ENCODE measurements around the gene RLN3.

Gene RLN3

GRCh38 chr19:14059093-14059480 is 31.1 kb downstream of the RLN3 start:
- peaks cover 7% of the 10 kb centered on the region for H3K4me1 ChIP-seq (ENCODE audit: insufficient read depth, low read length)
- ATAC-seq (ENCODE audit: insufficient read depth, low read depth) (no peak), DNase-seq (peak; percentile 35)
- H3K9ac ChIP-seq (ENCODE audit: low read depth, low read length) = no peak overlapping the region
- H3K79me2 ChIP-seq (ENCODE audit: insufficient read depth, low read length) = no peaks in the 10 kb centered on the region
- H3K4me3 ChIP-seq (ENCODE audit: low read depth in 1 of 2, low read length in 2 of 2) = no peak overlapping the region
- H3K27ac ChIP-seq (ENCODE audit: low read length) = no peak overlapping the region
- TF ChIP-seq CTCF (IDR thresholded peaks at IDR 0.05; ENCODE audit: borderline replicate concordance, extremely low read depth, low read length, poor library complexity, severe bottlenecking) (peak; percentile 62), EZH2 (IDR thresholded peaks at IDR 0.05; ENCODE audit: borderline replicate concordance, low read depth, low read length, severe bottlenecking) (no peak)
- H2AFZ ChIP-seq (ENCODE audit: low read depth, low read length) = no peak overlapping the region
- no peaks in the 10 kb centered on the region for H3K27me3 ChIP-seq (ENCODE audit: insufficient read depth, low read length, poor library complexity)
- H3K4me2 ChIP-seq (ENCODE audit: insufficient read depth, low read length) = no peak overlapping the region
- no peaks in the 10 kb centered on the region for H4K20me1 ChIP-seq (ENCODE audit: insufficient read depth, low read length)
- H3K9me3 ChIP-seq (ENCODE audit: insufficient read depth, low read length, severe bottlenecking) = no peaks in the 10 kb centered on the region
- H3K36me3 ChIP-seq (ENCODE audit: insufficient read depth, low read length) = no peaks in the 10 kb centered on the region

GRCh38 chr19:14059652-14060155 is 31.8 kb downstream of the RLN3 start:
- no peak overlapping the region for H2AFZ ChIP-seq (ENCODE audit: low read depth, low read length)
- no peak overlapping the region for H3K4me2 ChIP-seq (ENCODE audit: insufficient read depth, low read length)
- H3K9me3 ChIP-seq (ENCODE audit: insufficient read depth, low read length, severe bottlenecking) = no peaks in the 10 kb centered on the region
- TF ChIP-seq EZH2 (IDR thresholded peaks at IDR 0.05; ENCODE audit: borderline replicate concordance, low read depth, low read length, severe bottlenecking) (no peak), CTCF (IDR thresholded peaks at IDR 0.05; ENCODE audit: borderline replicate concordance, extremely low read depth, low read length, poor library complexity, severe bottlenecking) (no peak)
- H4K20me1 ChIP-seq (ENCODE audit: insufficient read depth, low read length) = no peaks in the 10 kb centered on the region
- H3K36me3 ChIP-seq (ENCODE audit: insufficient read depth, low read length) = no peaks in the 10 kb centered on the region
- no peaks in the 10 kb centered on the region for H3K79me2 ChIP-seq (ENCODE audit: insufficient read depth, low read length)
- no peak for DNase-seq
- H3K27ac ChIP-seq (ENCODE audit: low read length) = no peak overlapping the region
- H3K9ac ChIP-seq (ENCODE audit: low read depth, low read length) = no peak overlapping the region
- H3K27me3 ChIP-seq (ENCODE audit: insufficient read depth, low read length, poor library complexity) = no peaks in the 10 kb centered on the region
- H3K4me1 ChIP-seq (ENCODE audit: insufficient read depth, low read length) = peaks cover 7% of the 10 kb centered on the region
- no peak for ATAC-seq (ENCODE audit: insufficient read depth, low read depth)
- no peak overlapping the region for H3K4me3 ChIP-seq (ENCODE audit: low read depth in 1 of 2, low read length in 2 of 2)

GRCh38 chr19:14061081-14061749 is 33.3 kb downstream of the RLN3 start:
- Histone ChIP-seq H3K9ac (ENCODE audit: low read depth, low read length) (no peak overlapping the region), H3K27ac (ENCODE audit: low read length) (no peak overlapping the region), H3K4me3 (ENCODE audit: low read depth in 1 of 2, low read length in 2 of 2) (no peak overlapping the region), H2AFZ (ENCODE audit: low read depth, low read length) (no peak overlapping the region), H4K20me1 (ENCODE audit: insufficient read depth, low read length) (no peaks in the 10 kb centered on the region), H3K27me3 (ENCODE audit: insufficient read depth, low read length, poor library complexity) (no peaks in the 10 kb centered on the region), H3K79me2 (ENCODE audit: insufficient read depth, low read length) (no peaks in the 10 kb centered on the region), H3K4me1 (ENCODE audit: insufficient read depth, low read length) (peaks cover 7% of the 10 kb centered on the region), H3K36me3 (ENCODE audit: insufficient read depth, low read length) (no peaks in the 10 kb centered on the region), H3K9me3 (ENCODE audit: insufficient read depth, low read length, severe bottlenecking) (no peaks in the 10 kb centered on the region), H3K4me2 (ENCODE audit: insufficient read depth, low read length) (no peak overlapping the region)
- TF ChIP-seq EZH2 (IDR thresholded peaks at IDR 0.05; ENCODE audit: borderline replicate concordance, low read depth, low read length, severe bottlenecking) (no peak), CTCF (IDR thresholded peaks at IDR 0.05; ENCODE audit: borderline replicate concordance, extremely low read depth, low read length, poor library complexity, severe bottlenecking) (no peak)
- ATAC-seq (ENCODE audit: insufficient read depth, low read depth) (no peak), DNase-seq (no peak)
